ENCODE results near the gene AKAP1.

- TF ChIP-seq GATA2 (IDR thresholded peaks at IDR 0.05; ENCODE audit: low read depth, low read length) (0 out of 2 replicates have a peak, but pooled peaks have one; percentile 14), GATA3 (IDR thresholded peaks at IDR 0.05; ENCODE audit: low read depth, low read length) (no peak)
These were observed 25.7 kb downstream of the AKAP1 start for GRCh38 chr17:57110579-57111325.
